K562 (cell line): ENCODE data around the gene SYMPK. TPM values are rescaled to one million over a fixed set of nuclear protein-coding genes. Genes with fewer than 3 reads are reported as not detected.

Experiments
- CBX1 ChIP-seq: sonication (generic); IDR thresholded peaks from 2 replicates; pipeline ENCODE4 v1.6.1; 2016; ENCODE audit warnings: antibody characterized with exemption, low read depth, mild to moderate bottlenecking
- HNRNPK ChIP-seq: fragments of 200-400 bp; formaldehyde crosslinking; IDR thresholded peaks from one replicate; pipeline ENCODE4 v1.6.1; 2018; ENCODE audit warnings: mild to moderate bottlenecking, low read depth, low read length; ENCODE audit not compliant: poor library complexity, severe bottlenecking
- LEF1 ChIP-seq: fragments of 450-650 bp; IDR thresholded peaks from 2 replicates; pipeline ENCODE4 v1.6.1; 2016; ENCODE audit warnings: mild to moderate bottlenecking
- MCM2 ChIP-seq: fragments of 450-650 bp; IDR thresholded peaks from 2 replicates; pipeline ENCODE4 v1.6.1; 2017; ENCODE audit warnings: low read depth, mild to moderate bottlenecking
- OTX1 ChIP-seq: fragments of 450-650 bp; formaldehyde crosslinking; IDR thresholded peaks from 2 replicates; pipeline ENCODE4 v1.4.0; 2022; ENCODE audit warnings: mild to moderate bottlenecking
- TAF7 ChIP-seq: fragments of 450-650 bp; IDR thresholded peaks from 2 replicates; pipeline ENCODE4 v1.6.1; 2016; ENCODE audit warnings: missing genetic modification characterization, missing compliant biosample characterization
- ZNF408 ChIP-seq: fragments of 250-450 bp; sonication (Bioruptor Pico); IDR thresholded peaks from 2 replicates; pipeline ENCODE4 v1.4.0; 2020; ENCODE audit warnings: low read depth, mild to moderate bottlenecking, moderate library complexity
- ZZZ3 ChIP-seq: fragments of 450-650 bp; IDR thresholded peaks from 2 replicates; pipeline ENCODE4 v1.6.1; 2016; ENCODE audit warnings: antibody characterized with exemption, mild to moderate bottlenecking, moderate library complexity
- polyA plus RNA-seq, 8 experiments: library from polyadenylated mRNA; depleted of rRNA in 4 of 8; stranded (reverse) in 5 of 8; unstranded in 3 of 8; fragments of >200 nt; fragmentation: Nextera tagmentation in 2 of 8; fragmentation: Illumina TruSeq in 1 of 8; extraction: Ambion mirVana in 2 of 8; extraction: Trizol in 1 of 8; gene quantifications; 2 replicates each; pipeline versions ENCODE4 v1.2.1 to v1.2.3, GENCODE V29; 2011 to 2014; ENCODE audit warnings: inconsistent platforms in 1 of 8, missing spikeins in 1 of 8
- total RNA-seq, 7 experiments: library from RNA; depleted of rRNA in 6 of 7; stranded (reverse); fragments of >200 nt in 6 of 7; fragmentation: Illumina TruSeq in 2 of 7; extraction: Trizol in 2 of 7; gene quantifications; 2 replicates each; pipeline versions ENCODE4 v1.2.1 to v1.2.3, GENCODE V29; 2011 to 2021; ENCODE audit warnings: low replicate concordance in 1 of 7
- TF ChIP-seq, protein P1 (sequence below): sonication (generic); formaldehyde crosslinking; IDR thresholded peaks from 2 replicates; pipeline ENCODE4 v1.8.0; 2023; ENCODE audit warnings: mild to moderate bottlenecking, missing genetic modification reagents
- TF ChIP-seq, protein P2 (sequence below): fragments of 250-450 bp; sonication (Bioruptor Pico); IDR thresholded peaks from 2 replicates; pipeline ENCODE4 v1.8.0; 2022; ENCODE audit warnings: moderate library complexity, mild to moderate bottlenecking, inconsistent platforms
- TF ChIP-seq, protein P3 (sequence below), 2 experiments: IDR thresholded peaks; 2 replicates each; pipeline ENCODE4 v1.6.1; 2012; ENCODE audit warnings: improper control_type of control experiment in 2 of 2, low read depth in 2 of 2, low read length in 2 of 2, borderline replicate concordance in 1 of 2
- TF ChIP-seq, protein P4 (sequence below): IDR thresholded peaks from 3 replicates; pipeline ENCODE4 v1.6.1; 2011; ENCODE audit warnings: borderline replicate concordance, mild to moderate bottlenecking, moderate library complexity; ENCODE audit not compliant: insufficient read length; ENCODE audit errors: extremely low read depth

SYMPK gene
- total and polyA plus RNA-seq, 9 of the 15 experiments (the other 6 are each of a cell fraction or from before 2014, with no cell fraction given): 0.73 to 95.5 (median 58.4) TPM

DNA sequence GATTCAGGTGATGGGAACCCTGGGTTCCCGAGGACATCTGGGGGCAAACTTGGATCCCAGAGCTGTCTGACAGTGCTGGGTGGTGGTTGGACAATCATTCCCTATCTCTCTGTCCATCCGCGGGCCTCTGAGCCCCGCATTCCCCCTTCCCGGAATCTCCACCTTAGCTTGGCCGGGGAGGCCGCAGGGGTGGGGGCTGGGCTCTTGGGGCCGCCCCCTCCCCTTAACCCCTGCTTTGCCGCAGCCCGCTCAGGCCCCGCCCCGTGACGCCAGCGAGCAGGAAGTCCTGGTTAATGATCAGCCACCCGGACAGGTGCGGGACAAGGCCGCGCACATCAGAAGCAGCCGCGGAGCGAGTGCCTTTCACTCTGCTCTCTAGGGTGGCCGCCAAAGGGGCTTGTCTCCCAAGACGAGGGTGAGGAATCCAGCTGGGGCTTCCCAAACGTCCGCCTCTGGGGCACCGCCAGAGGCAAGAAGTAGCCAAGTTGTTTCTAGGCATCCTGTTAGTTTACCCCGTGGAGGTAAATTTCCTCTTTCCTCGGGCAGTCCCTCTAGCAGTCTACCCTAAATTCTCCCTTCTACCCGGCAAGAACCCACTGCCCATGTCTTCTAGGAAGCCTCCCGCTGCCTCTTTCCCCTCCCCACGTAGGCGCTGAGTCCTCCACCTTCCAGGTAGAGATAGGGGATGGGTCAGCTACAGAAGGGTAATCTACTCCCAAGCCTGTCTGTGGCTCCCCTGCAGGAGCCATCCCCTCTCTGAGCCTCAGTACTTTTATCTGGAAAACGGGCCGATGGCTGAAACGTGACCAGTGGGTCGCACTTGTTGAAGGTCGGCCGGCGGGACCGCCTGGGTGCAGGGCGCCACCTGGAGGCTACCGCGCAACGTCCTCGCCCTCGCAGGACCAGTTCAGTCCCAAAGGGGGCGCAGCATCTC lies 20.0 kb upstream of the SYMPK start (continued):
- TF ChIP-seq ZZZ3 (no peak), ZNF408 (CRISPR knock-in tag) (no peak), CBX1 (peak; percentile 90), LEF1 (peak; percentile 66), MCM2 (no peak), OTX1 (CRISPR knock-in tag) (no peak), TAF7 (tag) (no peak), HNRNPK (no peak)
- TF ChIP-seq, protein P1, sequence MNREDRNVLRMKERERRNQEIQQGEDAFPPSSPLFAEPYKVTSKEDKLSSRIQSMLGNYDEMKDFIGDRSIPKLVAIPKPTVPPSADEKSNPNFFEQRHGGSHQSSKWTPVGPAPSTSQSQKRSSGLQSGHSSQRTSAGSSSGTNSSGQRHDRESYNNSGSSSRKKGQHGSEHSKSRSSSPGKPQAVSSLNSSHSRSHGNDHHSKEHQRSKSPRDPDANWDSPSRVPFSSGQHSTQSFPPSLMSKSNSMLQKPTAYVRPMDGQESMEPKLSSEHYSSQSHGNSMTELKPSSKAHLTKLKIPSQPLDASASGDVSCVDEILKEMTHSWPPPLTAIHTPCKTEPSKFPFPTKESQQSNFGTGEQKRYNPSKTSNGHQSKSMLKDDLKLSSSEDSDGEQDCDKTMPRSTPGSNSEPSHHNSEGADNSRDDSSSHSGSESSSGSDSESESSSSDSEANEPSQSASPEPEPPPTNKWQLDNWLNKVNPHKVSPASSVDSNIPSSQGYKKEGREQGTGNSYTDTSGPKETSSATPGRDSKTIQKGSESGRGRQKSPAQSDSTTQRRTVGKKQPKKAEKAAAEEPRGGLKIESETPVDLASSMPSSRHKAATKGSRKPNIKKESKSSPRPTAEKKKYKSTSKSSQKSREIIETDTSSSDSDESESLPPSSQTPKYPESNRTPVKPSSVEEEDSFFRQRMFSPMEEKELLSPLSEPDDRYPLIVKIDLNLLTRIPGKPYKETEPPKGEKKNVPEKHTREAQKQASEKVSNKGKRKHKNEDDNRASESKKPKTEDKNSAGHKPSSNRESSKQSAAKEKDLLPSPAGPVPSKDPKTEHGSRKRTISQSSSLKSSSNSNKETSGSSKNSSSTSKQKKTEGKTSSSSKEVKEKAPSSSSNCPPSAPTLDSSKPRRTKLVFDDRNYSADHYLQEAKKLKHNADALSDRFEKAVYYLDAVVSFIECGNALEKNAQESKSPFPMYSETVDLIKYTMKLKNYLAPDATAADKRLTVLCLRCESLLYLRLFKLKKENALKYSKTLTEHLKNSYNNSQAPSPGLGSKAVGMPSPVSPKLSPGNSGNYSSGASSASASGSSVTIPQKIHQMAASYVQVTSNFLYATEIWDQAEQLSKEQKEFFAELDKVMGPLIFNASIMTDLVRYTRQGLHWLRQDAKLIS (CRISPR knock-in tag): no peak
- TF ChIP-seq, protein P2, sequence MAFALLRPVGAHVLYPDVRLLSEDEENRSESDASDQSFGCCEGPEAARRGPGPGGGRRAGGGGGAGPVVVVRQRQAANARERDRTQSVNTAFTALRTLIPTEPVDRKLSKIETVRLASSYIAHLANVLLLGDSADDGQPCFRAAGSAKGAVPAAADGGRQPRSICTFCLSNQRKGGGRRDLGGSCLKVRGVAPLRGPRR (CRISPR knock-in tag): no peak
- TF ChIP-seq, protein P3, sequence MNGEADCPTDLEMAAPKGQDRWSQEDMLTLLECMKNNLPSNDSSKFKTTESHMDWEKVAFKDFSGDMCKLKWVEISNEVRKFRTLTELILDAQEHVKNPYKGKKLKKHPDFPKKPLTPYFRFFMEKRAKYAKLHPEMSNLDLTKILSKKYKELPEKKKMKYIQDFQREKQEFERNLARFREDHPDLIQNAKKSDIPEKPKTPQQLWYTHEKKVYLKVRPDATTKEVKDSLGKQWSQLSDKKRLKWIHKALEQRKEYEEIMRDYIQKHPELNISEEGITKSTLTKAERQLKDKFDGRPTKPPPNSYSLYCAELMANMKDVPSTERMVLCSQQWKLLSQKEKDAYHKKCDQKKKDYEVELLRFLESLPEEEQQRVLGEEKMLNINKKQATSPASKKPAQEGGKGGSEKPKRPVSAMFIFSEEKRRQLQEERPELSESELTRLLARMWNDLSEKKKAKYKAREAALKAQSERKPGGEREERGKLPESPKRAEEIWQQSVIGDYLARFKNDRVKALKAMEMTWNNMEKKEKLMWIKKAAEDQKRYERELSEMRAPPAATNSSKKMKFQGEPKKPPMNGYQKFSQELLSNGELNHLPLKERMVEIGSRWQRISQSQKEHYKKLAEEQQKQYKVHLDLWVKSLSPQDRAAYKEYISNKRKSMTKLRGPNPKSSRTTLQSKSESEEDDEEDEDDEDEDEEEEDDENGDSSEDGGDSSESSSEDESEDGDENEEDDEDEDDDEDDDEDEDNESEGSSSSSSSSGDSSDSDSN (IDR thresholded peaks at IDR 0.05; ENCODE audit: borderline replicate concordance in 1 of 2, low read depth in 2 of 2, low read length in 2 of 2): no peak
- TF ChIP-seq, protein P4, sequence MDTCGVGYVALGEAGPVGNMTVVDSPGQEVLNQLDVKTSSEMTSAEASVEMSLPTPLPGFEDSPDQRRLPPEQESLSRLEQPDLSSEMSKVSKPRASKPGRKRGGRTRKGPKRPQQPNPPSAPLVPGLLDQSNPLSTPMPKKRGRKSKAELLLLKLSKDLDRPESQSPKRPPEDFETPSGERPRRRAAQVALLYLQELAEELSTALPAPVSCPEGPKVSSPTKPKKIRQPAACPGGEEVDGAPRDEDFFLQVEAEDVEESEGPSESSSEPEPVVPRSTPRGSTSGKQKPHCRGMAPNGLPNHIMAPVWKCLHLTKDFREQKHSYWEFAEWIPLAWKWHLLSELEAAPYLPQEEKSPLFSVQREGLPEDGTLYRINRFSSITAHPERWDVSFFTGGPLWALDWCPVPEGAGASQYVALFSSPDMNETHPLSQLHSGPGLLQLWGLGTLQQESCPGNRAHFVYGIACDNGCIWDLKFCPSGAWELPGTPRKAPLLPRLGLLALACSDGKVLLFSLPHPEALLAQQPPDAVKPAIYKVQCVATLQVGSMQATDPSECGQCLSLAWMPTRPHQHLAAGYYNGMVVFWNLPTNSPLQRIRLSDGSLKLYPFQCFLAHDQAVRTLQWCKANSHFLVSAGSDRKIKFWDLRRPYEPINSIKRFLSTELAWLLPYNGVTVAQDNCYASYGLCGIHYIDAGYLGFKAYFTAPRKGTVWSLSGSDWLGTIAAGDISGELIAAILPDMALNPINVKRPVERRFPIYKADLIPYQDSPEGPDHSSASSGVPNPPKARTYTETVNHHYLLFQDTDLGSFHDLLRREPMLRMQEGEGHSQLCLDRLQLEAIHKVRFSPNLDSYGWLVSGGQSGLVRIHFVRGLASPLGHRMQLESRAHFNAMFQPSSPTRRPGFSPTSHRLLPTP: no peak
